Measurements from ENCODE around the gene TLR8. TPM values are rescaled to one million over a fixed set of nuclear protein-coding genes. Genes with fewer than 3 reads are reported as not detected.

The TLR8 gene
- polyA plus RNA-seq, 1 of the 3 experiments (the other 2 are of a cell fraction), result not detected

- Histone ChIP-seq H3K9me3 (no peaks in the 10 kb centered on the region), H3K4me1 (ENCODE audit: control insufficient read depth in 1 of 2, insufficient read depth in 2 of 2, low read depth in 1 of 2, low read length in 1 of 2) (peaks cover 4 to 14% of the 10 kb centered on the region in 2 experiments), H3K27ac (ENCODE audit: low read depth in 2 of 2, low read length in 1 of 2) (peak overlapping the region; percentile 89 to 96), H3K9ac (peak overlapping the region; percentile 66), H3K4me3 (ENCODE audit: low read depth in 2 of 2, low read length in 1 of 2) (no peak overlapping the region; a peak in 1 of 4 replicates), H3K27me3 (ENCODE audit: insufficient read depth) (no peaks in the 10 kb centered on the region), H3K79me2 (ENCODE audit: insufficient read depth) (no peaks in the 10 kb centered on the region), H3K4me2 (peak overlapping the region; percentile 71), H3K9me2 (no peaks in the 10 kb centered on the region), H3F3A (replicated peaks; ENCODE audit: insufficient read depth) (peaks cover 32% of the 10 kb centered on the region), H4K20me1 (ENCODE audit: insufficient read depth) (no peaks in the 10 kb centered on the region), H3K36me3 (replicated peaks in 1 of 2; ENCODE audit: control insufficient read depth in 1 of 2, insufficient read depth in 2 of 2, low read length in 1 of 2) (no peaks in the 10 kb centered on the region), H2AFZ (ENCODE audit: low read depth) (peak overlapping the region; percentile 54)
- TF ChIP-seq TAF1 (IDR thresholded peaks at IDR 0.05; ENCODE audit: borderline replicate concordance, low read depth, low read length) (peak; percentile 13; the same call in 1 of the 2 replicates), CHD2 (IDR thresholded peaks at IDR 0.05; ENCODE audit: low read length, partially characterized antibody) (no peak), RXRA (IDR thresholded peaks at IDR 0.05; ENCODE audit: borderline replicate concordance, low read depth) (no peak), ELF1 (IDR thresholded peaks at IDR 0.05) (peak; percentile 73), MAX (IDR thresholded peaks at IDR 0.05; ENCODE audit: low read depth) (peak; percentile 71), RCOR1 (IDR thresholded peaks at IDR 0.05; ENCODE audit: low read length) (no peak), TCF12 (IDR thresholded peaks at IDR 0.05) (peak; percentile 33; the same call in 1 of the 2 replicates), MXI1 (IDR thresholded peaks at IDR 0.05; ENCODE audit: low read depth, low read length) (no peak), USF2 (IDR thresholded peaks at IDR 0.05; ENCODE audit: borderline replicate concordance, low read depth, low read length) (no peak), GABPA (IDR thresholded peaks at IDR 0.05; ENCODE audit: low read depth) (peak; percentile 62)
- ChIA-PET CTCF (interaction anchor here (1.7 to 4.5 kb wide), 2 partner anchors 11 to 531 kb away, joined by 5 to 21 read pairs; no protein-coding TSS in a partner anchor), POLR2A (no interaction called here)
- DNase-seq, result peak; percentile 4
- WGBS (ENCODE audit: low lambda C conversion rate), result 48% methylated on average over 8 of the region's 8 CpGs
Measured at GRCh38 chrX:12956704-12957534, 50.5 kb downstream of the TLR8 start.

GRCh38 chrX:12958059-12958458 is 51.6 kb downstream of the TLR8 start:
- H3K79me2 ChIP-seq (ENCODE audit: insufficient read depth), result no peaks in the 10 kb centered on the region
- ChIA-PET POLR2A (no interaction called here), CTCF (interaction anchor here (4.5 kb wide), 1 partner anchor 12 kb away, joined by 21 read pairs; no protein-coding TSS in a partner anchor)
- H3K9me2 ChIP-seq, result no peaks in the 10 kb centered on the region
- no peak overlapping the region for H2AFZ ChIP-seq (ENCODE audit: low read depth)
- H3K27ac ChIP-seq (ENCODE audit: low read depth in 2 of 2, low read length in 1 of 2), result 0 out of 4 replicates have a peak overlapping the region, but pooled peaks of 1 of the 2 experiments have one; percentile 96
- H3K27me3 ChIP-seq (ENCODE audit: insufficient read depth), result no peaks in the 10 kb centered on the region
- DNase-seq, result no peak
- H3K4me2 ChIP-seq, result no peak overlapping the region
- H3K9ac ChIP-seq, result no peak overlapping the region
- H3K4me1 ChIP-seq (ENCODE audit: control insufficient read depth in 1 of 2, insufficient read depth in 2 of 2, low read depth in 1 of 2, low read length in 1 of 2), result peaks cover 4 to 14% of the 10 kb centered on the region in 2 experiments
- H3K9me3 ChIP-seq, result no peaks in the 10 kb centered on the region
- peaks cover 32% of the 10 kb centered on the region for H3F3A ChIP-seq (replicated peaks; ENCODE audit: insufficient read depth)
- no peak for TF ChIP-seq TEAD4 (IDR thresholded peaks at IDR 0.05; ENCODE audit: borderline replicate concordance, insufficient read depth)
- TF ChIP-seq SIN3A (IDR thresholded peaks at IDR 0.05; ENCODE audit: borderline replicate concordance, low read depth, low read length), result no peak
- TF ChIP-seq RCOR1 (IDR thresholded peaks at IDR 0.05; ENCODE audit: low read length), result no peak
- TF ChIP-seq MAX (IDR thresholded peaks at IDR 0.05; ENCODE audit: low read depth), result no peak
- H3K4me3 ChIP-seq (ENCODE audit: low read depth in 2 of 2, low read length in 1 of 2), result no peak overlapping the region
- WGBS (ENCODE audit: low lambda C conversion rate), result 65% methylated on average over 5 of the region's 5 CpGs
- H4K20me1 ChIP-seq (ENCODE audit: insufficient read depth), result no peaks in the 10 kb centered on the region
- H3K36me3 ChIP-seq (replicated peaks in 1 of 2; ENCODE audit: control insufficient read depth in 1 of 2, insufficient read depth in 2 of 2, low read length in 1 of 2), result no peaks in the 10 kb centered on the region

Measured in SK-N-SH (cell line).